Esophagus squamous epithelium (tissue), 4 donors: ENCODE measurements around the gene GMIP.

Experiments used
- POLR2A ChIP-seq, 4 donors: fragments of 450-650 bp; IDR thresholded peaks; one replicate each; pipeline ENCODE4 v1.6.1; 2017; ENCODE audit warnings: antibody characterized with exemption in 4 of 4, mild to moderate bottlenecking in 4 of 4, moderate library complexity in 3 of 4
- TF ChIP-seq, protein P1 (sequence below), 6 experiments: fragments of 450-650 bp in 4 of 6; fragments of 200-600 bp in 2 of 6; sonication (generic) in 2 of 6; IDR thresholded peaks; one replicate each; pipeline ENCODE4 v1.5.1; 2016 to 2019; ENCODE audit warnings: antibody characterized with exemption in 6 of 6, mild to moderate bottlenecking in 4 of 6, moderate library complexity in 4 of 6

DNA sequence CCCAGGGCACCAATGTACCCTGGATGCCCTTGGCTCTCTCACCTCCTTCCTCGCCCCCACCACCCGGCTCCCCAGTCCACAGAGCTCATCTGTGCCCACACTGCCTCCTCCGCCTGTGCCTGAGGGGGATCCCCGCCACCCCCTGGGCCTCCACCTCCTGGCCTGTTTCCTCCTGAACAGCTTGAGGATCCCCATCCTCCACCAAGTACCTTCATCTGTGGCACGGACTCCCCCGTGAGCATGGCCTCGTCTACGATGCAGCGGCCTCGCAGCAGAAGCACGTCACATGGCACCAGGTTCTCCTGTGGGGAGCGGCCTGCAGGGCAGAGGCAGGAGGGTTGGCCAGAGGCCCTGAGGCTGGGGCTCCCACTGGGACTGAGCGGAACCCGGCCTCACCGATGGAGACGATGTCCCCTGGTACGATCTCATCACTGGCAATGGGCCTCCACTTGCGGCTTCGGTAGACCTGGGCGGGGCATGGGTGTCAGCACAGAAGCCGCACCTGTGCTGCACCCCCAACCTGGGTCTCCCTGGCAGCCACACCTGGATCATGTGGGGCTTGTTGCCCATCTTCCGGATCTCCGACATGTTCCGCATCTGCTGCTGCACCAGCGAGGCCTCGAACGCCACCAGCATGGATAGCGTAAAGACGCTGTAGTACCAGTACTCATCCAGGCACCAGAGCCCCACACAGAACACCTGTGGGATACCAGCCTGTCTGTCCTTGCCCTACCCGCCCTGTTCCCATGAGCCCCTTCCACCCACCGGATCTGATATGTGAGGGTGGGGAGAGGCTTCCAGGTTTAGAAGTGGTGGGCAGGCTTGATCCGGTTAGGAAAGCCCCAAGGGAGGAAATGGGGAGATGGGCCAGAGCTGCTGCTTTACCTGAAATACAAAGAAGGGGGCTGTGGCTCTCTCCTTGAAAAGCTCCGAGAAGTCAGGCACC lies 13.3 kb upstream of the GMIP start:
- TF ChIP-seq, protein P1, sequence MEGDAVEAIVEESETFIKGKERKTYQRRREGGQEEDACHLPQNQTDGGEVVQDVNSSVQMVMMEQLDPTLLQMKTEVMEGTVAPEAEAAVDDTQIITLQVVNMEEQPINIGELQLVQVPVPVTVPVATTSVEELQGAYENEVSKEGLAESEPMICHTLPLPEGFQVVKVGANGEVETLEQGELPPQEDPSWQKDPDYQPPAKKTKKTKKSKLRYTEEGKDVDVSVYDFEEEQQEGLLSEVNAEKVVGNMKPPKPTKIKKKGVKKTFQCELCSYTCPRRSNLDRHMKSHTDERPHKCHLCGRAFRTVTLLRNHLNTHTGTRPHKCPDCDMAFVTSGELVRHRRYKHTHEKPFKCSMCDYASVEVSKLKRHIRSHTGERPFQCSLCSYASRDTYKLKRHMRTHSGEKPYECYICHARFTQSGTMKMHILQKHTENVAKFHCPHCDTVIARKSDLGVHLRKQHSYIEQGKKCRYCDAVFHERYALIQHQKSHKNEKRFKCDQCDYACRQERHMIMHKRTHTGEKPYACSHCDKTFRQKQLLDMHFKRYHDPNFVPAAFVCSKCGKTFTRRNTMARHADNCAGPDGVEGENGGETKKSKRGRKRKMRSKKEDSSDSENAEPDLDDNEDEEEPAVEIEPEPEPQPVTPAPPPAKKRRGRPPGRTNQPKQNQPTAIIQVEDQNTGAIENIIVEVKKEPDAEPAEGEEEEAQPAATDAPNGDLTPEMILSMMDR (IDR thresholded peaks at IDR 0.05), result no peak
- no peak for TF ChIP-seq POLR2A (IDR thresholded peaks at IDR 0.05)
